GM12878 (cell line): ENCODE data around the gene XPNPEP3. TPM values are rescaled to one million over a fixed set of nuclear protein-coding genes. Genes with fewer than 3 reads are reported as not detected.

ENCODE experiments used
- BACH1 ChIP-seq: fragments of 450-650 bp; IDR thresholded peaks from 2 replicates; pipeline ENCODE4 v1.6.1; 2017; ENCODE audit warnings: mild to moderate bottlenecking, borderline replicate concordance
- CBFB ChIP-seq: IDR thresholded peaks from 2 replicates; pipeline ENCODE4 v1.6.1; 2016; ENCODE audit warnings: antibody characterized with exemption, low read depth
- CEBPB ChIP-seq, 2 experiments: fragments of 150-350 bp in 1 of 2; IDR thresholded peaks; 2 replicates each; pipeline ENCODE4 v1.6.1; 2012 to 2014; ENCODE audit warnings: low read depth in 2 of 2, low read length in 2 of 2, borderline replicate concordance in 1 of 2, inconsistent platforms in 1 of 2
- CHD2 ChIP-seq: IDR thresholded peaks from 2 replicates; pipeline ENCODE4 v1.6.1; 2011; ENCODE audit warnings: low read depth, low read length, improper control_type of control experiment, borderline replicate concordance
- CREB1 ChIP-seq: IDR thresholded peaks from 2 replicates; pipeline ENCODE4 v1.6.1; 2012; ENCODE audit warnings: low read depth, mild to moderate bottlenecking, inconsistent platforms
- EED ChIP-seq: sonication (generic); IDR thresholded peaks from 2 replicates; pipeline ENCODE4 v1.6.1; 2016; ENCODE audit warnings: antibody characterized with exemption, low read depth
- FOS ChIP-seq: IDR thresholded peaks from 3 replicates; pipeline ENCODE4 v1.6.1; 2011; ENCODE audit warnings: borderline replicate concordance; ENCODE audit not compliant: insufficient read length; ENCODE audit errors: extremely low read depth
- FOXM1 ChIP-seq: IDR thresholded peaks from 2 replicates; pipeline ENCODE4 v1.6.1; 2012; ENCODE audit warnings: low read depth, mild to moderate bottlenecking, inconsistent platforms, low read length, moderate library complexity
- GABPA ChIP-seq: IDR thresholded peaks from 2 replicates; pipeline ENCODE4 v1.6.1; 2014; ENCODE audit warnings: antibody characterized with exemption, low read depth, mild to moderate bottlenecking, inconsistent platforms
- IKZF1 ChIP-seq: fragments of 450-650 bp; conservative IDR thresholded peaks from 2 replicates; pipeline ENCODE4 v1.6.1; 2017; ENCODE audit warnings: antibody characterized with exemption, mild to moderate bottlenecking
- JUND ChIP-seq: IDR thresholded peaks from 2 replicates; pipeline ENCODE4 v1.6.1; 2012; ENCODE audit warnings: low read depth, mild to moderate bottlenecking, low read length, improper control_type of control experiment, moderate library complexity
- MXI1 ChIP-seq: fragments of 150-350 bp; IDR thresholded peaks from 2 replicates; pipeline ENCODE4 v1.6.1; 2011; ENCODE audit warnings: low read depth, mild to moderate bottlenecking, inconsistent platforms, low read length, improper control_type of control experiment
- NFIC ChIP-seq: IDR thresholded peaks from 2 replicates; pipeline ENCODE4 v1.6.1; 2012; ENCODE audit warnings: low read depth, mild to moderate bottlenecking, inconsistent platforms, low read length, moderate library complexity
- NFXL1 ChIP-seq: fragments of 450-650 bp; IDR thresholded peaks from 2 replicates; pipeline ENCODE4 v1.6.1; 2017; ENCODE audit warnings: antibody characterized with exemption, mild to moderate bottlenecking, borderline replicate concordance
- NR2C2 ChIP-seq: IDR thresholded peaks from 2 replicates; pipeline ENCODE4 v1.6.1; 2011; ENCODE audit warnings: borderline replicate concordance, low read depth; ENCODE audit not compliant: control insufficient read depth, insufficient read length
- PML ChIP-seq: IDR thresholded peaks from 2 replicates; pipeline ENCODE4 v1.6.1; 2012; ENCODE audit warnings: low read length, inconsistent platforms
- SMAD1 ChIP-seq: fragments of 450-650 bp; IDR thresholded peaks from 2 replicates; pipeline ENCODE4 v1.6.1; 2018; ENCODE audit warnings: mild to moderate bottlenecking, low read depth; ENCODE audit not compliant: partially characterized antibody
- SREBF1 ChIP-seq: IDR thresholded peaks from 2 replicates; pipeline ENCODE4 v1.6.1; 2012; ENCODE audit warnings: mild to moderate bottlenecking, low read length
- SUPT20H ChIP-seq: IDR thresholded peaks from 2 replicates; pipeline ENCODE4 v1.6.1; 2011; ENCODE audit warnings: low read depth, mild to moderate bottlenecking, low read length, moderate library complexity, borderline replicate concordance; ENCODE audit not compliant: control insufficient read depth
- TAF1 ChIP-seq: IDR thresholded peaks from 2 replicates; pipeline ENCODE4 v1.6.1; 2011; ENCODE audit warnings: mild to moderate bottlenecking, low read depth, low read length, borderline replicate concordance
- TCF7 ChIP-seq: IDR thresholded peaks from 2 replicates; pipeline ENCODE4 v1.6.1; 2014; ENCODE audit warnings: antibody characterized with exemption, borderline replicate concordance
- ZNF217 ChIP-seq: fragments of 450-650 bp; IDR thresholded peaks from 2 replicates; pipeline ENCODE4 v1.6.1; 2017; ENCODE audit warnings: antibody characterized with exemption, mild to moderate bottlenecking
- ZNF622 ChIP-seq: fragments of 450-650 bp; IDR thresholded peaks from 2 replicates; pipeline ENCODE4 v1.6.1; 2017; ENCODE audit warnings: mild to moderate bottlenecking, inconsistent platforms
- ZSCAN29 ChIP-seq: fragments of 450-650 bp; IDR thresholded peaks from 2 replicates; pipeline ENCODE4 v1.6.1; 2017; ENCODE audit warnings: mild to moderate bottlenecking, moderate library complexity
- polyA plus RNA-seq, 11 experiments: library from polyadenylated mRNA; depleted of rRNA in 4 of 11; unstranded in 6 of 11; stranded (reverse) in 5 of 11; fragments of >200 nt; fragmentation: Nextera tagmentation in 4 of 11; fragmentation: Illumina TruSeq in 1 of 11; extraction: Ambion mirVana in 4 of 11; extraction: Trizol in 1 of 11; gene quantifications; 1 replicate in 1 of 11; 2 replicates in 10 of 11; pipeline versions ENCODE4 v1.2.1 to v1.2.3, GENCODE V29; 2011 to 2016; ENCODE audit warnings: inconsistent platforms in 2 of 11, missing spikeins in 2 of 11, low read depth in 1 of 11
- total RNA-seq, 4 experiments: library from RNA; depleted of rRNA in 3 of 4; stranded (reverse); fragments of >200 nt in 3 of 4; fragmentation: Illumina TruSeq in 1 of 4; extraction: Trizol in 1 of 4; gene quantifications; 2 replicates each; pipeline versions ENCODE4 v1.2.1 to v1.2.3, GENCODE V29; 2013 to 2021
- TF ChIP-seq, protein P1 (sequence below): IDR thresholded peaks from 2 replicates; pipeline ENCODE4 v1.6.1; 2012; ENCODE audit warnings: low read depth, low read length, improper control_type of control experiment
- TF ChIP-seq, protein P2 (sequence below): fragments of 450-650 bp; formaldehyde crosslinking; IDR thresholded peaks from 2 replicates; pipeline ENCODE4 v1.5.0; 2022; ENCODE audit warnings: mild to moderate bottlenecking, missing genetic modification characterization
- TF ChIP-seq, protein P3 (sequence below): IDR thresholded peaks from 2 replicates; pipeline ENCODE4 v1.6.1; 2011; ENCODE audit warnings: low read depth, mild to moderate bottlenecking, low read length, moderate library complexity, borderline replicate concordance; ENCODE audit errors: extremely low read depth

XPNPEP3 gene
- total and polyA plus RNA-seq, 10 of the 15 experiments (the other 5 are each of a cell fraction or from before 2014, with no cell fraction given): 6.7 to 19.9 (median 11.7) TPM

DNA sequence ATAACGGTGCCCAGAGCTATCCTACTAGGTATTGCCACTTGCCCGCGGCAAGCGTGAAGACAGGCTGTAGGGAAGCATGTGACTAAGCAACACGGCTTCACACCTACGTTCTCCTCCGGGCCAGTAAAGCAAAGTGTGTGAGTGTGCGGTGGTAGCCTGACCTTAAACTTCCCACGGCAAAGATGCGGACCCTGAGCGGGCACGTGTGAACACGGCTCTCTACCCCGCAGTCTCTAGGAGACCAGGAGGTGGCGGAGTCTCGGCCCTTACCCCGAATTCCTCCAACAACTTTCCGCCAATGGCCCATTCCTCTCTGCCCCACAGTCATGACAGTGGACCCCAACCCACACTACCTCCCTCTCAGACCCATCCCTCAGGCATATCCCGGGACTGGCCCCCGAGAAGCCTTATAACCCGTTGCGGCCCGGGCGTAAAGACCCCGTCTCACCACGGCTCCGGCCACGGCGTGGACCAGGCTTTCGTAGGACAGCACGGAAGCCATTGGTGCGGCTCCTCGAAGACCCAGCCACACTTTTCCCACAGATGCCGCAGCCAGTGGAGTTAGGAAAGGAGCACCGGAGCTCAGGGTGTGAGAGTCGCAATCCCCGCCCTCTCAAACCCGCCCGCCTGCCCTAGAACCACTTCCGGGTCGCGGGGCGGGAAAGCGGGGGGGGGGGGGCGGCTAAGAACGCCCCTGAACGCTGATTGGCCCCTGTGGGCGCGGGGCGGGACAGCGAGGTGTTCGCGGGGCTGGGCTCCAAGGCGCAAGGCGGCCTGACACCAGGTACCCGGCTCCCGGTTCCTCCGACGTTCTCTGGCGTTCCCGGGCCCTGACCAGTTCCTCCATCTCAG, 38.0 kb upstream of the XPNPEP3 start, which contains the start of gene SLC25A17 (continued):
- TF ChIP-seq MXI1 (peak; percentile 81; the same call in 1 of the 2 replicates), GABPA (peak; percentile 85), ZNF217 (no peak), NR2C2 (peak; percentile 55), CREB1 (no peak), SREBF1 (no peak; the same call in 1 of the 2 replicates), JUND (no peak), FOS (no peak), CHD2 (peak; percentile 41; the same call in 1 of the 2 replicates), SMAD1 (no peak), SUPT20H (no peak), TAF1 (no peak), ZSCAN29 (peak; percentile 15; the same call in 1 of the 2 replicates), NFXL1 (no peak), CEBPB (IDR thresholded peaks at IDR 0.05; ENCODE audit: borderline replicate concordance in 1 of 2, low read depth in 2 of 2, low read length in 2 of 2) (no peak), PML (0 out of 2 replicates have a peak, but pooled peaks have one; percentile 46), BACH1 (no peak), TCF7 (no peak), CBFB (no peak), IKZF1 (peak; percentile 44), NFIC (no peak), EED (no peak), FOXM1 (no peak), ZNF622 (no peak)
- TF ChIP-seq, protein P1, sequence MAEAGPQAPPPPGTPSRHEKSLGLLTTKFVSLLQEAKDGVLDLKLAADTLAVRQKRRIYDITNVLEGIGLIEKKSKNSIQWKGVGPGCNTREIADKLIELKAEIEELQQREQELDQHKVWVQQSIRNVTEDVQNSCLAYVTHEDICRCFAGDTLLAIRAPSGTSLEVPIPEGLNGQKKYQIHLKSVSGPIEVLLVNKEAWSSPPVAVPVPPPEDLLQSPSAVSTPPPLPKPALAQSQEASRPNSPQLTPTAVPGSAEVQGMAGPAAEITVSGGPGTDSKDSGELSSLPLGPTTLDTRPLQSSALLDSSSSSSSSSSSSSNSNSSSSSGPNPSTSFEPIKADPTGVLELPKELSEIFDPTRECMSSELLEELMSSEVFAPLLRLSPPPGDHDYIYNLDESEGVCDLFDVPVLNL: 0 out of 2 replicates have a peak, but pooled peaks have one; percentile 22
- TF ChIP-seq, protein P2, sequence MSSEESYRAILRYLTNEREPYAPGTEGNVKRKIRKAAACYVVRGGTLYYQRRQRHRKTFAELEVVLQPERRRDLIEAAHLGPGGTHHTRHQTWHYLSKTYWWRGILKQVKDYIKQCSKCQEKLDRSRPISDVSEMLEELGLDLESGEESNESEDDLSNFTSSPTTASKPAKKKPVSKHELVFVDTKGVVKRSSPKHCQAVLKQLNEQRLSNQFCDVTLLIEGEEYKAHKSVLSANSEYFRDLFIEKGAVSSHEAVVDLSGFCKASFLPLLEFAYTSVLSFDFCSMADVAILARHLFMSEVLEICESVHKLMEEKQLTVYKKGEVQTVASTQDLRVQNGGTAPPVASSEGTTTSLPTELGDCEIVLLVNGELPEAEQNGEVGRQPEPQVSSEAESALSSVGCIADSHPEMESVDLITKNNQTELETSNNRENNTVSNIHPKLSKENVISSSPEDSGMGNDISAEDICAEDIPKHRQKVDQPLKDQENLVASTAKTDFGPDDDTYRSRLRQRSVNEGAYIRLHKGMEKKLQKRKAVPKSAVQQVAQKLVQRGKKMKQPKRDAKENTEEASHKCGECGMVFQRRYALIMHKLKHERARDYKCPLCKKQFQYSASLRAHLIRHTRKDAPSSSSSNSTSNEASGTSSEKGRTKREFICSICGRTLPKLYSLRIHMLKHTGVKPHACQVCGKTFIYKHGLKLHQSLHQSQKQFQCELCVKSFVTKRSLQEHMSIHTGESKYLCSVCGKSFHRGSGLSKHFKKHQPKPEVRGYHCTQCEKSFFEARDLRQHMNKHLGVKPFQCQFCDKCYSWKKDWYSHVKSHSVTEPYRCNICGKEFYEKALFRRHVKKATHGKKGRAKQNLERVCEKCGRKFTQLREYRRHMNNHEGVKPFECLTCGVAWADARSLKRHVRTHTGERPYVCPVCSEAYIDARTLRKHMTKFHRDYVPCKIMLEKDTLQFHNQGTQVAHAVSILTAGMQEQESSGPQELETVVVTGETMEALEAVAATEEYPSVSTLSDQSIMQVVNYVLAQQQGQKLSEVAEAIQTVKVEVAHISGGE (CRISPR knock-in tag): no peak
- TF ChIP-seq, protein P3, sequence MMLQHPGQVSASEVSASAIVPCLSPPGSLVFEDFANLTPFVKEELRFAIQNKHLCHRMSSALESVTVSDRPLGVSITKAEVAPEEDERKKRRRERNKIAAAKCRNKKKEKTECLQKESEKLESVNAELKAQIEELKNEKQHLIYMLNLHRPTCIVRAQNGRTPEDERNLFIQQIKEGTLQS: no peak
